A673 (cell line): ENCODE data around the gene ANGPT4. TPM values are rescaled to one million over a fixed set of nuclear protein-coding genes. Genes with fewer than 3 reads are reported as not detected.

Experiments
- BruUV-seq: library from RNA; stranded (reverse); fragments of 400-500 nt; replicated peaks from 2 replicates; lab custom pipeline; 2021; lab: Mats Ljungman, UMichigan
- CTCF ChIA-PET: fragments of 300-600 bp; sonication (Branson Sonifier 250); formaldehyde crosslinking; loops from one replicate; lab custom pipeline; 2022; ENCODE audit warnings: antibody characterized with exemption; lab: Charles Lee
- POLR2A ChIA-PET: fragments of 300-600 bp; sonication (Branson Sonifier 250); formaldehyde crosslinking; loops from one replicate; lab custom pipeline; 2022; ENCODE audit warnings: antibody characterized with exemption; ENCODE audit not compliant: low non-redundant PET; lab: Charles Lee
- DNase-seq: peaks from one replicate; pipeline ENCODE4 v3.0.0-alpha.2; 2015; ENCODE audit warnings: low spot score
- H3K27ac ChIP-seq: fragments of 200-600 bp; sonication (generic); 2 replicates; pipeline ENCODE4 v1.5.1; 2016; ENCODE audit warnings: mixed run types, low read depth, mild to moderate bottlenecking, mixed read lengths, antibody characterized with exemption, low read length; ENCODE audit not compliant: poor library complexity, severe bottlenecking
- H3K27me3 ChIP-seq: fragments of 200-600 bp; sonication (generic); replicated peaks from 2 replicates; pipeline ENCODE4 v1.6.1; 2017; ENCODE audit warnings: mixed run types, low read depth, mild to moderate bottlenecking, mixed read lengths, antibody characterized with exemption, low read length; ENCODE audit not compliant: insufficient read depth, poor library complexity
- H3K36me3 ChIP-seq: fragments of 200-600 bp; sonication (generic); 2 replicates; pipeline ENCODE4 v1.6.1; 2016; ENCODE audit warnings: mixed run types, mild to moderate bottlenecking, mixed read lengths, antibody characterized with exemption, low read length; ENCODE audit not compliant: insufficient read depth, poor library complexity, severe bottlenecking
- H3K4me1 ChIP-seq: fragments of 200-600 bp; sonication (generic); 2 replicates; pipeline ENCODE4 v1.6.1; 2017; ENCODE audit warnings: mixed run types, mild to moderate bottlenecking, mixed read lengths, antibody characterized with exemption, low read length; ENCODE audit not compliant: insufficient read depth, poor library complexity, severe bottlenecking
- H3K4me3 ChIP-seq: fragments of 200-600 bp; sonication (generic); 2 replicates; pipeline ENCODE4 v1.5.1; 2016; ENCODE audit warnings: low read depth, mixed run types, mild to moderate bottlenecking, mixed read lengths, low read length; ENCODE audit not compliant: poor library complexity, severe bottlenecking
- H3K9me3 ChIP-seq: fragments of 200-600 bp; sonication (generic); 2 replicates; pipeline ENCODE4 v1.6.1; 2016; ENCODE audit warnings: mixed run types, low read depth, mild to moderate bottlenecking, mixed read lengths, antibody characterized with exemption, low read length; ENCODE audit not compliant: poor library complexity, severe bottlenecking
- CTCF ChIP-seq: fragments of 300-800, 200-600 bp; sonication (generic); conservative IDR thresholded peaks from 2 replicates; pipeline ENCODE4 v1.5.1; 2017; ENCODE audit warnings: low read depth, mild to moderate bottlenecking, antibody characterized with exemption, low read length, moderate library complexity, mixed read lengths
- EZH2 ChIP-seq: fragments of 200-600 bp; sonication (generic); IDR thresholded peaks from 2 replicates; pipeline ENCODE4 v1.6.1; 2017; ENCODE audit warnings: borderline replicate concordance, low read depth, mild to moderate bottlenecking, mixed read lengths, antibody characterized with exemption, low read length; ENCODE audit not compliant: poor library complexity, severe bottlenecking
- intact Hi-C: fragments of 100-400 bp; cut with micrococcal nuclease; formaldehyde crosslinking; loops from one replicate; pipeline ENCODE4 v1.10.0; 2022; ENCODE audit not compliant: unreplicated experiment
- total RNA-seq: library from RNA; stranded (reverse); gene quantifications from 2 replicates; pipeline ENCODE4 v1.2.3, GENCODE V29; 2021

The ANGPT4 gene
- total RNA-seq, 1 experiment from 2014 or later, result not detected

GRCh38 chr20:841568-842546 is 74.3 kb downstream of the ANGPT4 start:
- no TSS peak for BruUV-seq
- H3K4me1 ChIP-seq, result peaks cover 27% of the 10 kb centered on the region
- no peaks in the 10 kb centered on the region for H3K9me3 ChIP-seq
- H3K27ac ChIP-seq, result no peak overlapping the region
- intact Hi-C loops, result no loop called here
- ChIA-PET POLR2A (no interaction called here), CTCF (no interaction called here)
- DNase-seq, result no peak
- no peaks in the 10 kb centered on the region for H3K36me3 ChIP-seq
- peak overlapping the region; percentile 10 for H3K4me3 ChIP-seq
- no peaks in the 10 kb centered on the region for H3K27me3 ChIP-seq
- TF ChIP-seq EZH2, result no peak
- no peak for TF ChIP-seq CTCF

DNA sequence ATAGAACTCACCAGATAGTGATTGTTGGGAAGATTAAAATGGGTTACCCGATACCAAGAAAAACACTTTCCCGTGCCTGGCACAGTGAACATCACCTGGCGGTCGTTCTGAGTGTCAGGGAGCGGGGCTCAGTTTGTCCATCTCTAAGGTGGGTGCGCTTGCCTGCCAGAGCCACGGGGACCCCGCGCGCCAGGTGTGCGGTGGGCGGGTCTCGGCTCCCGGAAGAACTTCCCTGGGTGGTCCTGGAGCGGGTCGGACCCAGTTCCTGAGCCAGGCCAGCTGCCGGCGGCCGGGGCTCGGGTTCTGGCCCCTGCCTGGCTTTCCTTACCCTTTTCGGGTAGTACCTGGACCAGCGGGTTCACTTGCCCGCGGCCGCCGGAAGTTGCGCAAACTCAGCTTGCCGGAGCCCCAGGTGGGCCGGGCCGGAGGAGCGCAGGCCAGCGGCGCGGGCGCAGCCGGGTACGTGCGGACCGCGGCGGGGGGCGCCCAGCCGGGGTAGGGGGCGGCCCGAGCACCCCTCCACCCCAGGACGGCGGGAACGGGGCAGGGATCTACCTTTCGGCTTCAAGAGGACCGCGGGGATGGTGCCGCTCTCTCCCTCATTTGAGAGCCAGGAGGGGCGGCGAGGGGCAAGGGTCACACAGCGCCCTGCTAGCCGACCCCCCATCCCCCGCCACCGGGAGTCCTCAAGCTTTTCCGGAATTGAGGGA is 75.1 kb downstream of the ANGPT4 start:
- intact Hi-C loops, result no loop called here
- no peaks in the 10 kb centered on the region for H3K9me3 ChIP-seq
- CTCF ChIA-PET, result no interaction called here
- peaks cover 18% of the 10 kb centered on the region for H3K4me1 ChIP-seq
- no peak overlapping the region for H3K27ac ChIP-seq
- POLR2A ChIA-PET, result no interaction called here
- no peaks in the 10 kb centered on the region for H3K36me3 ChIP-seq
- H3K27me3 ChIP-seq, result no peaks in the 10 kb centered on the region
- TF ChIP-seq EZH2 (no peak), CTCF (no peak)
- no peak for DNase-seq
- BruUV-seq, result no TSS peak
- peak overlapping the region; percentile 10 for H3K4me3 ChIP-seq

DNA sequence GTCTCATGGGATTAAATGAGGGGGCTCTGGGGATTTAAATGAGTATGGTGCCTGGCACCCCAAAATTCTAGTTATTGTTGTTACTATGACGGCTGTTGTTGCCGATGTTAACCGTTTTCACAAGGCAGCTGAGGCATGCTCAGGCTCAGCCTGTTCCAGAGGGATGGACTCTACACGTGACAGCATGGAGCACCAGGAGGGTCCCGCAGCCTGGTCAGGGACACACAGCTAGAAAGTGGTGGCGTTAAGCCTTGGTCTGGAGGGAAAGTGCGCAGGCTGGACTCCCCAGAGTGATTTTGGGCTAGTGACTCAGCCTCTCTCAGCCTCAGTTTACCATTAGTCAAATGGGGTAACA is 75.7 kb downstream of the ANGPT4 start:
- Histone ChIP-seq H3K9me3 (no peaks in the 10 kb centered on the region), H3K4me1 (peaks cover 18% of the 10 kb centered on the region), H3K27me3 (no peaks in the 10 kb centered on the region), H3K36me3 (no peaks in the 10 kb centered on the region), H3K27ac (no peak overlapping the region), H3K4me3 (no peak overlapping the region)
- POLR2A ChIA-PET, result no interaction called here
- TF ChIP-seq CTCF (no peak), EZH2 (no peak)
- no peak for DNase-seq
- CTCF ChIA-PET, result no interaction called here
- no TSS peak for BruUV-seq
- intact Hi-C loops, result no loop called here
